K562 (cell line): ENCODE measurements around the gene LACTB. TPM values are rescaled to one million over a fixed set of nuclear protein-coding genes. Genes with fewer than 3 reads are reported as not detected.

ENCODE experiments used
- C11orf30 ChIP-seq: fragments of 450-650 bp; IDR thresholded peaks from 2 replicates; pipeline ENCODE4 v1.6.1; 2016; ENCODE audit warnings: low read depth, mild to moderate bottlenecking
- CCNT2 ChIP-seq: IDR thresholded peaks from 2 replicates; pipeline ENCODE4 v1.6.1; 2011; ENCODE audit warnings: borderline replicate concordance, low read depth, mild to moderate bottlenecking, moderate library complexity, mixed read lengths, low read length; ENCODE audit not compliant: insufficient read length; ENCODE audit errors: extremely low read depth
- E2F1 ChIP-seq: sonication (generic); formaldehyde crosslinking; IDR thresholded peaks from 2 replicates; pipeline ENCODE4 v1.8.1; 2023; ENCODE audit warnings: mild to moderate bottlenecking, missing genetic modification reagents, moderate library complexity
- E2F5 ChIP-seq: sonication (generic); formaldehyde crosslinking; IDR thresholded peaks from 2 replicates; pipeline ENCODE4 v1.8.0; 2022; ENCODE audit warnings: mild to moderate bottlenecking, missing genetic modification reagents
- GABPA ChIP-seq: fragments of 200-800 bp; sonication (Bioruptor generic); conservative IDR thresholded peaks from 2 replicates; pipeline ENCODE4 v1.6.1; 2016; ENCODE audit warnings: low read depth, missing genetic modification characterization, missing compliant biosample characterization
- KAT2B ChIP-seq: IDR thresholded peaks from one replicate; pipeline ENCODE4 v1.6.1; 2012; ENCODE audit warnings: low read depth, mild to moderate bottlenecking, control low read depth, inconsistent platforms, low read length, moderate library complexity
- KAT7 ChIP-seq: sonication (generic); formaldehyde crosslinking; IDR thresholded peaks from 2 replicates; pipeline ENCODE4 v1.8.0; 2022; ENCODE audit warnings: missing genetic modification reagents, mild to moderate bottlenecking, borderline replicate concordance
- MAX ChIP-seq: sonication (generic); formaldehyde crosslinking; IDR thresholded peaks from 2 replicates; pipeline ENCODE4 v1.9.0; 2022; ENCODE audit warnings: mild to moderate bottlenecking, missing genetic modification reagents
- NELFE ChIP-seq: IDR thresholded peaks from 2 replicates; pipeline ENCODE4 v1.6.1; 2011; ENCODE audit warnings: mild to moderate bottlenecking; ENCODE audit not compliant: insufficient read depth, insufficient read length
- NR0B1 ChIP-seq: fragments of 450-650 bp; IDR thresholded peaks from one replicate; pipeline ENCODE4 v1.6.1; 2018; ENCODE audit warnings: mild to moderate bottlenecking, moderate library complexity; ENCODE audit not compliant: partially characterized antibody
- POLR2AphosphoS2 ChIP-seq: IDR thresholded peaks from 2 replicates; pipeline ENCODE4 v1.6.1; 2012; ENCODE audit warnings: low read length, improper control_type of control experiment
- SREBF1 ChIP-seq: fragments of 150-350 bp; IDR thresholded peaks from 2 replicates; pipeline ENCODE4 v1.6.1; 2014; ENCODE audit warnings: antibody characterized with exemption, low read depth, low read length, borderline replicate concordance
- ZFP1 ChIP-seq: fragments of 450-650 bp; formaldehyde crosslinking; IDR thresholded peaks from 2 replicates; pipeline ENCODE4 v1.4.0; 2020; ENCODE audit warnings: mild to moderate bottlenecking, mixed read lengths
- ZFP36 ChIP-seq: fragments of 150-350 bp; IDR thresholded peaks from 2 replicates; pipeline ENCODE4 v1.6.1; 2018; ENCODE audit warnings: low read length, low read depth; ENCODE audit not compliant: partially characterized antibody
- ZMIZ1 ChIP-seq, 2 experiments: fragments of 150-350 bp in 1 of 2; IDR thresholded peaks; 2 replicates each; pipeline ENCODE4 v1.6.1; 2012 to 2016; ENCODE audit warnings: low read depth in 2 of 2, low read length in 2 of 2, mild to moderate bottlenecking in 1 of 2, moderate library complexity in 1 of 2
- ZNF449 ChIP-seq: fragments of 250-450 bp; sonication (Bioruptor Pico); IDR thresholded peaks from 2 replicates; pipeline ENCODE4 v1.8.0; 2022; ENCODE audit warnings: moderate library complexity, mild to moderate bottlenecking, inconsistent platforms
- polyA plus RNA-seq, 8 experiments: library from polyadenylated mRNA; depleted of rRNA in 4 of 8; stranded (reverse) in 5 of 8; unstranded in 3 of 8; fragments of >200 nt; fragmentation: Nextera tagmentation in 2 of 8; fragmentation: Illumina TruSeq in 1 of 8; extraction: Ambion mirVana in 2 of 8; extraction: Trizol in 1 of 8; gene quantifications; 2 replicates each; pipeline versions ENCODE4 v1.2.1 to v1.2.3, GENCODE V29; 2011 to 2014; ENCODE audit warnings: inconsistent platforms in 1 of 8, missing spikeins in 1 of 8
- total RNA-seq, 7 experiments: library from RNA; depleted of rRNA in 6 of 7; stranded (reverse); fragments of >200 nt in 6 of 7; fragmentation: Illumina TruSeq in 2 of 7; extraction: Trizol in 2 of 7; gene quantifications; 2 replicates each; pipeline versions ENCODE4 v1.2.1 to v1.2.3, GENCODE V29; 2011 to 2021; ENCODE audit warnings: low replicate concordance in 1 of 7

LACTB gene
- total and polyA plus RNA-seq, 9 of the 15 experiments (the other 6 are each of a cell fraction or from before 2014, with no cell fraction given): 3.1 to 15.5 (median 9.8) TPM

GRCh38 chr15:63121382-63122001 lies at the start of gene LACTB (continued):
- no peak for TF ChIP-seq NR0B1
- TF ChIP-seq CCNT2: peak; percentile 26
- TF ChIP-seq KAT2B: no peak
- no peak for TF ChIP-seq NELFE
- peak in 1 of 2 experiments; percentile 96; a peak in 2 of 4 replicates for TF ChIP-seq ZMIZ1 (IDR thresholded peaks at IDR 0.05; ENCODE audit: low read depth in 2 of 2, low read length in 2 of 2)
- TF ChIP-seq ZFP36: peak; percentile 22
- TF ChIP-seq E2F5 (CRISPR knock-in tag): no peak
- no peak for TF ChIP-seq SREBF1
- 0 out of 2 replicates have a peak, but pooled peaks have one; percentile 10 for TF ChIP-seq GABPA (tag)
- TF ChIP-seq C11orf30: peak; percentile 18; the same call in 1 of the 2 replicates
- no peak for TF ChIP-seq E2F1 (CRISPR knock-in tag)
- no peak for TF ChIP-seq ZFP1
- no peak for TF ChIP-seq KAT7
- TF ChIP-seq POLR2AphosphoS2: no peak
- TF ChIP-seq MAX (CRISPR knock-in tag): no peak
- TF ChIP-seq ZNF449 (CRISPR knock-in tag): no peak
